Purkinje cell (primary cell): ENCODE measurements around the gene CWC22. TPM values are rescaled to one million over a fixed set of nuclear protein-coding genes. Genes with fewer than 3 reads are reported as not detected.

ENCODE experiments used
- polyA plus RNA-seq: library from polyadenylated mRNA; unstranded; fragments of >200 nt; fragmentation: Nextera tagmentation; gene quantifications from 2 replicates; pipeline ENCODE4 v1.2.1, GENCODE V29; 2014

Gene CWC22
- polyA plus RNA-seq = 10.0 and 14.4 TPM in 2 replicates

GRCh38 chr2:180006781-180007579, at the start of gene CWC22:
Gene CWC22, minus strand, starts transcription at chr2:180007297. Its CDS starts 13,956 bp downstream, at chr2:179993341.

Other genes starting within 250 kb of the CWC22 start
- 16.3 and 25.8 TPM in 2 replicates for gene ZNF385B, start 145.7 kb downstream of the CWC22 start, polyA plus RNA-seq